AG09319 (cell line): ENCODE results near the gene CDHR1.
"Not testable (repeated sequence)": the region's sequence is repeated elsewhere in the genome, so short reads cannot be mapped to it uniquely, and the experiment has no call there.

ENCODE experiments used
- DNase-seq: peaks from one replicate; pipeline ENCODE4 v3.0.0-alpha.2; 2010; ENCODE audit warnings: low read depth; ENCODE audit errors: extremely low read depth
- TF ChIP-seq, protein P1 (sequence below): IDR thresholded peaks from 2 replicates; pipeline ENCODE4 v1.5.1; 2011; ENCODE audit warnings: low read depth, mild to moderate bottlenecking, inconsistent platforms, low read length, moderate library complexity

Gene CDHR1

DNA sequence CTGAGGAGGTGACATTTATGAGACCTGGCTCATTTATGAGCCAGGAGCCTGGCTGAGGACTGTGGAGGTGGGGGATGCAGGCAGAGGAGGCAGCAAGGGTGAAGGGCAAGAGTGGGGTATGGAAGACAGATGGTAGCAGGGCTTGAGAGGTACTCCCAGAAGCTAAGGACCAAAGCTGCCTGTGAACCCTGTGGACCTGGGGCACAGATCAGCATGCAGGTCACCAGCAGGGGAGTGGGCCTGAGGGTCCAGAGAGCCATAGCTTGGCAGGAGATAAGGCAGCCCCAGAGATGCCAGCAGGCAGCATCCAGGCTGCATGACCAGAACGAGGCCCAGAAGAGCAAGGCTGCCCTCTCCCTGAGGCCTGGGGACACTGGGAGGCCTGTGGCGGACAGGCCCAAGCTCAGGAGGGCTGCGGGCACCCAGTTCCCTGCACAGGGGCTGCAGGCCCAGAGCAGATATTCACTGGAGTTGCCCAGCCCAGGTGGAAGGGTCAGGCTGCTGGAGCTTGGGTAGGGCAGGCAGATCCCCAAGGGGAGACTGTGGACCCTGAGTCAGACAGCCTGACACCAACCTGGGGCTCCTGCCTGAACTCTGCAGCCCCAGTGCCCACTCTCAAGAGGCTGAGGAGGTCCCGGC, 17.4 kb upstream of the CDHR1 start:
- DNase-seq: no peak
- TF ChIP-seq, protein P1, sequence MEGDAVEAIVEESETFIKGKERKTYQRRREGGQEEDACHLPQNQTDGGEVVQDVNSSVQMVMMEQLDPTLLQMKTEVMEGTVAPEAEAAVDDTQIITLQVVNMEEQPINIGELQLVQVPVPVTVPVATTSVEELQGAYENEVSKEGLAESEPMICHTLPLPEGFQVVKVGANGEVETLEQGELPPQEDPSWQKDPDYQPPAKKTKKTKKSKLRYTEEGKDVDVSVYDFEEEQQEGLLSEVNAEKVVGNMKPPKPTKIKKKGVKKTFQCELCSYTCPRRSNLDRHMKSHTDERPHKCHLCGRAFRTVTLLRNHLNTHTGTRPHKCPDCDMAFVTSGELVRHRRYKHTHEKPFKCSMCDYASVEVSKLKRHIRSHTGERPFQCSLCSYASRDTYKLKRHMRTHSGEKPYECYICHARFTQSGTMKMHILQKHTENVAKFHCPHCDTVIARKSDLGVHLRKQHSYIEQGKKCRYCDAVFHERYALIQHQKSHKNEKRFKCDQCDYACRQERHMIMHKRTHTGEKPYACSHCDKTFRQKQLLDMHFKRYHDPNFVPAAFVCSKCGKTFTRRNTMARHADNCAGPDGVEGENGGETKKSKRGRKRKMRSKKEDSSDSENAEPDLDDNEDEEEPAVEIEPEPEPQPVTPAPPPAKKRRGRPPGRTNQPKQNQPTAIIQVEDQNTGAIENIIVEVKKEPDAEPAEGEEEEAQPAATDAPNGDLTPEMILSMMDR: no peak

DNA sequence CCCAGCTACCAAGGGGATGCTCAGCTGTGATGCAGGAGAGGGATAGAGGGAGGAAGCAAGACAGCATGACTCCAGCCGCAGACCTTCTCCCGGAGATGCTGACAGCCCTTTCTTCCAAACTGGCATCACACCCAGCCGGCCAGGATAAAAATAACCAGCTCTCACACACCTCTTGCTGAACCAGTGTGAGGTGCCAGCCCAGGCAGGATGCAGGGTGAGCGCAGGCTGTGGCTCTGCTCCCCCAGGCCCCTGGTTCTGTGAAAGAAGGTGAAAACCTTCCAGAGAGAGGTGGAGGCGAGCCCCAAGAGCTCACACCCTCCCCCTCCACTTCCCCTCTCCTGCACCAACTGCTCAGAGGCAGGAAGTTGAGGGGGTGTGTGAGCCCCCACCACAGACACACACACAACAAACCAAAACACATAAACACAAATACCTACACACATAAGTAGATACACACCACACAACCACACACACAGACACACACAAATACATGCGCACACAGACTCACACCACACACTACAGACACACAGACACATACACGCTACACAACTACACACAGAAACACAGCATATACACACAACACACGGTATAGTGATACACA, 16.7 kb upstream of the CDHR1 start:
- DNase-seq: no peak
- TF ChIP-seq, protein P1: no peak

- DNase-seq: no peak
- TF ChIP-seq, protein P1: no peak
Observed at GRCh38 chr10:84178160-84178609, 16.2 kb upstream of the CDHR1 start.

- TF ChIP-seq, protein P1: no peak
- peak; percentile 3 for DNase-seq
Observed at GRCh38 chr10:84179059-84179710, 15.2 kb upstream of the CDHR1 start.

GRCh38 chr10:84180386-84180785, 14.0 kb upstream of the CDHR1 start:
- DNase-seq: not testable (repeated sequence)

GRCh38 chr10:84181631-84182030, 12.7 kb upstream of the CDHR1 start:
- TF ChIP-seq, protein P1: no peak
- no peak for DNase-seq

DNA sequence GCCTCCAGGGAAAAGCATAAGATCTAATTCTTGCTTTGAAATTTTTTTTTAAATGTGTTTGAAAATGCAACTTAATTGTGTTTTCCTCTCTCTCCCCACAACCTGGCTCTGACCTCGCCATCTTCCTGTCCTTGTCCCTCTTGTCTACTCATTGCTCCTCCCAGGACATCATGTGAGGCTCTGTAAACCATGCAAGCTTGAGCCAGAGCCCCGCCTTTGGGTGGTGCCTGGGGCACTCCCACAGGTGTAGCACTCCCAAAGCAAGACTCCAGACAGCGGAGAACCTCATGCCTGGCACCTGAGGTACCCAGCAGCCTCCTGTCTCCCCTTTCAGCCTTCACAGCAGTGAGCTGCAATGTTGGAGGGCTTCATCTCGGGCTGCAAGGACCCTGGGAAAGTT, 9.8 kb upstream of the CDHR1 start:
- TF ChIP-seq, protein P1: no peak
- no peak for DNase-seq
